ENCODE data around the gene TMTC4.

DNA sequence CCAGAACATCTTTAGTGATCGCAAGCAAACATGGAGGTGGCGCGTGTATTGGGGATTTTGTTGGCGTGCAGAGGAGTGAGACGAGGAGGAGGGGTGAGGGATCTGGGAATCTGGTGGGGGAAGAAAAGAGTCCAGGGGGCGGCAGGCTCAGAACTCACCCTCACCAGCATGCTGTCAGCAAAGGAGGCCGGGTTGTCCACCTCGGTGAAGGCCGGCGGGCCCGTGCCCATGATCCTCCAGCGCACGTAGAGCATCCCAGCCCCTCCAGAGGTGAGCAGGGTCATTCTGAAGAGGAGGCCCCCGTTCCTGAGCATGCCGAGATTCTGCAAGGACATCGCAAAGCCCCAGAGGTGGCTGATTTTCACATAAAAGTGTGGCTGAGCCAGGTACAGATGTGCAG is 37.2 kb downstream of the TMTC4 start:
- TF ChIP-seq CTCF (IDR thresholded peaks at IDR 0.05; ENCODE audit: poor library complexity, severe bottlenecking): no peak
- no peak for TF ChIP-seq POLR2AphosphoS5 (IDR thresholded peaks at IDR 0.05)
- no peak for TF ChIP-seq TAF1 (IDR thresholded peaks at IDR 0.05; ENCODE audit: low read depth)
- TF ChIP-seq, protein P1, sequence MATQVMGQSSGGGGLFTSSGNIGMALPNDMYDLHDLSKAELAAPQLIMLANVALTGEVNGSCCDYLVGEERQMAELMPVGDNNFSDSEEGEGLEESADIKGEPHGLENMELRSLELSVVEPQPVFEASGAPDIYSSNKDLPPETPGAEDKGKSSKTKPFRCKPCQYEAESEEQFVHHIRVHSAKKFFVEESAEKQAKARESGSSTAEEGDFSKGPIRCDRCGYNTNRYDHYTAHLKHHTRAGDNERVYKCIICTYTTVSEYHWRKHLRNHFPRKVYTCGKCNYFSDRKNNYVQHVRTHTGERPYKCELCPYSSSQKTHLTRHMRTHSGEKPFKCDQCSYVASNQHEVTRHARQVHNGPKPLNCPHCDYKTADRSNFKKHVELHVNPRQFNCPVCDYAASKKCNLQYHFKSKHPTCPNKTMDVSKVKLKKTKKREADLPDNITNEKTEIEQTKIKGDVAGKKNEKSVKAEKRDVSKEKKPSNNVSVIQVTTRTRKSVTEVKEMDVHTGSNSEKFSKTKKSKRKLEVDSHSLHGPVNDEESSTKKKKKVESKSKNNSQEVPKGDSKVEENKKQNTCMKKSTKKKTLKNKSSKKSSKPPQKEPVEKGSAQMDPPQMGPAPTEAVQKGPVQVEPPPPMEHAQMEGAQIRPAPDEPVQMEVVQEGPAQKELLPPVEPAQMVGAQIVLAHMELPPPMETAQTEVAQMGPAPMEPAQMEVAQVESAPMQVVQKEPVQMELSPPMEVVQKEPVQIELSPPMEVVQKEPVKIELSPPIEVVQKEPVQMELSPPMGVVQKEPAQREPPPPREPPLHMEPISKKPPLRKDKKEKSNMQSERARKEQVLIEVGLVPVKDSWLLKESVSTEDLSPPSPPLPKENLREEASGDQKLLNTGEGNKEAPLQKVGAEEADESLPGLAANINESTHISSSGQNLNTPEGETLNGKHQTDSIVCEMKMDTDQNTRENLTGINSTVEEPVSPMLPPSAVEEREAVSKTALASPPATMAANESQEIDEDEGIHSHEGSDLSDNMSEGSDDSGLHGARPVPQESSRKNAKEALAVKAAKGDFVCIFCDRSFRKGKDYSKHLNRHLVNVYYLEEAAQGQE (IDR thresholded peaks at IDR 0.05; ENCODE audit: borderline replicate concordance): no peak
- no peak for TF ChIP-seq RAD21 (conservative IDR thresholded peaks at IDR 0.05)
- TF ChIP-seq EP300 (conservative IDR thresholded peaks at IDR 0.05; ENCODE audit: poor library complexity, severe bottlenecking): no peak
- no peak for TF ChIP-seq MXI1 (conservative IDR thresholded peaks at IDR 0.05; ENCODE audit: poor library complexity, severe bottlenecking)
- TF ChIP-seq EZH2 (IDR thresholded peaks at IDR 0.05; ENCODE audit: borderline replicate concordance, insufficient read depth, low read length, poor library complexity, severe bottlenecking): no peak
- TF ChIP-seq SMC3 (conservative IDR thresholded peaks at IDR 0.05; ENCODE audit: poor library complexity): no peak
